HG03439 (cell line): ENCODE results near the gene VEGFA.

Experiments
- ATAC-seq: cut with Tn5 transposase; IDR thresholded peaks from one replicate; pipeline ENCODE4 v1.9.1; 2021; ENCODE audit warnings: mild to moderate bottlenecking, moderate library complexity; ENCODE audit not compliant: unreplicated experiment

The VEGFA gene

GRCh38 chr6:43784049-43784855 lies 14.2 kb downstream of the VEGFA start:
- ATAC-seq = no peak

GRCh38 chr6:43785220-43785752 lies 15.3 kb downstream of the VEGFA start:
- no peak for ATAC-seq

GRCh38 chr6:43785904-43786303 lies 15.9 kb downstream of the VEGFA start:
- no peak for ATAC-seq

- ATAC-seq = no peak
Measured at GRCh38 chr6:43786664-43787329, 16.8 kb downstream of the VEGFA start.

GRCh38 chr6:43788301-43788700 lies 18.3 kb downstream of the VEGFA start:
- no peak for ATAC-seq

- ATAC-seq = no peak
Measured at GRCh38 chr6:43789447-43789846, 19.4 kb downstream of the VEGFA start.

- no peak for ATAC-seq
Measured at GRCh38 chr6:43790031-43790430, 20.0 kb downstream of the VEGFA start.

- ATAC-seq = no peak
Measured at GRCh38 chr6:43791745-43792422, 21.9 kb downstream of the VEGFA start.

- ATAC-seq = no peak
Measured at GRCh38 chr6:43793154-43793874, 23.3 kb downstream of the VEGFA start.

- no peak for ATAC-seq
Measured at GRCh38 chr6:43793875-43794242, 23.8 kb downstream of the VEGFA start.

GRCh38 chr6:43795421-43795820 lies 25.4 kb downstream of the VEGFA start:
- ATAC-seq = no peak

- ATAC-seq = no peak
Measured at GRCh38 chr6:43796168-43796567, 26.2 kb downstream of the VEGFA start.

GRCh38 chr6:43796903-43797890 lies 27.2 kb downstream of the VEGFA start:
- no peak for ATAC-seq

GRCh38 chr6:43797919-43798318 lies 27.9 kb downstream of the VEGFA start:
- ATAC-seq = no peak

GRCh38 chr6:43798688-43799444 lies 28.9 kb downstream of the VEGFA start:
- ATAC-seq = peak; percentile 71

GRCh38 chr6:43799551-43800297 lies 29.7 kb downstream of the VEGFA start:
- ATAC-seq = no peak

GRCh38 chr6:43800298-43800623 lies 30.2 kb downstream of the VEGFA start:
- ATAC-seq = no peak

- ATAC-seq = no peak
Measured at GRCh38 chr6:43800746-43801494, 30.9 kb downstream of the VEGFA start.
